Esophagus muscularis mucosa (tissue), 4 donors: ENCODE measurements around the gene WRNIP1. TPM values are rescaled to one million over a fixed set of nuclear protein-coding genes. Genes with fewer than 3 reads are reported as not detected.

Experiments
- DNase-seq: peaks from one replicate; pipeline ENCODE4 v3.0.0-alpha.2; 2017; ENCODE audit errors: extremely low spot score
- H3K27ac ChIP-seq, 4 donors: fragments of 200-600 bp; sonication (generic); replicated peaks in 1 of 4; 1 replicate in 3 of 4; 2 replicates in 1 of 4; pipeline ENCODE4 v1.5.1; 2016 to 2019; ENCODE audit warnings: mild to moderate bottlenecking in 1 of 4
- H3K27me3 ChIP-seq, 4 donors: fragments of 200-600 bp; sonication (generic); one replicate each; pipeline versions ENCODE4 v1.5.1 to v1.6.0; 2016 to 2019
- H3K36me3 ChIP-seq, 4 donors: fragments of 200-600 bp; sonication (generic); one replicate each; pipeline ENCODE4 v1.5.1; 2016 to 2019
- H3K4me1 ChIP-seq, 4 donors: fragments of 200-600 bp; sonication (generic); one replicate each; pipeline ENCODE4 v1.5.1; 2016 to 2019
- H3K4me3 ChIP-seq, 4 donors: fragments of 200-600 bp; sonication (generic); 1 replicate in 2 of 4; 2 replicates in 2 of 4; pipeline ENCODE4 v1.5.1; 2016 to 2019; ENCODE audit warnings: mild to moderate bottlenecking in 4 of 4, moderate library complexity in 1 of 4
- H3K9me3 ChIP-seq, 4 donors: fragments of 200-600 bp; sonication (generic); 1 replicate in 3 of 4; 2 replicates in 1 of 4; pipeline ENCODE4 v1.5.1; 2016 to 2019
- EP300 ChIP-seq: sonication (generic); formaldehyde crosslinking; IDR thresholded peaks from one replicate; pipeline ENCODE4 v1.6.1; 2017; ENCODE audit warnings: antibody characterized with exemption
- POLR2A ChIP-seq: fragments of 450-650 bp; IDR thresholded peaks from one replicate; pipeline ENCODE4 v1.6.1; 2017; ENCODE audit warnings: antibody characterized with exemption, moderate library complexity, mild to moderate bottlenecking, low read depth
- POLR2AphosphoS5 ChIP-seq, 2 donors: sonication (generic); formaldehyde crosslinking; IDR thresholded peaks; one replicate each; pipeline ENCODE4 v1.6.1; 2017; ENCODE audit warnings: antibody characterized with exemption in 2 of 2
- WGBS: methylation state at CpG from one replicate; pipeline ENCODE4 v1.1.5; 2018; 5-methylcytosine and 5-hydroxymethylcytosine counted together
- intact Hi-C: fragments of 100-400 bp; cut with DNase I; formaldehyde crosslinking; loops from one replicate; pipeline ENCODE4 v1.15.1; 2023
- total RNA-seq, 4 donors: library from RNA; depleted of rRNA; stranded (reverse); fragments of >200 nt; gene quantifications; one replicate each; pipeline versions ENCODE4 v1.1.0 to v1.2.1, GENCODE V29; 2016
- TF ChIP-seq, protein P1 (sequence below), 3 experiments: fragments of 200-600 bp in 2 of 3; fragments of 450-650 bp in 1 of 3; sonication (generic) in 2 of 3; IDR thresholded peaks; one replicate each; pipeline ENCODE4 v1.5.1; 2017 to 2019; ENCODE audit warnings: antibody characterized with exemption in 3 of 3, mild to moderate bottlenecking in 2 of 3, moderate library complexity in 1 of 3

The WRNIP1 gene
- total RNA-seq, 4 donors from 2014 or later = 55.2 to 77.2 (median 63.7) TPM

DNA sequence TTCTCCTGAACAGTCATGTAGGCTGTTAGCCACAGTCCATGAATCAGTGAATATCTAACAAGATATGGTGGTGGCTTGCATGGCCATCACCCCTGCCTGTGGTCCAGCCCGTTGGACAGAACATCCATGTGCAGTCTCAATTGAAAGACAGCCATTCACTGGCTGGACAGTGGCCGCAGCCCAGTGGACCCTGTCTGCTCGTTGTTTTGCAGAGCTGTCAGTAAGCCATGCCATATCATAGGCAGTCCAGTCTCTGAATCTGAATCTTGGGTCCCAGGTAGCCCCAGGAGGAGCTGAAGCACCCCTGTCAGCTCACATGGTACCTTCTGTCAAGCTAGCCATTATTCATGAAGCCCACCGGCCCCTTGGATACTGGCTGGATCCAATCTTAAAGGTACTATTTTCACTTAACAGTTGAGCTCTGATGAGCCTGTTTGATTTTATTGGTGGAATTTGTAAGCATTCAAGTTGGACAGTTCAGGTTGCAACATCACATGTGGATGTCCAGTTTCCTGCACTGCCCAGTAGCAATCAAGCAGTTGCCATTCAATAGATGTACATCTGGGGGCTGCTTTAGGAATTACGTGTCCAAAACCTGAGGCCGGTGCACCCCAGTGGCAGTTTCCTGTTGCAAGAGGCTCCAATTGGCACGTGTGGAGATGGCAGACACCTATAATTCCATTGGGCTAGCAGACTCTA, 38.7 kb downstream of the WRNIP1 start:
- Histone ChIP-seq H3K27ac (no peak overlapping the region), H3K36me3 (no peaks in the 10 kb centered on the region), H3K4me3 (no peak overlapping the region), H3K4me1 (peaks cover 0 to 6% (median 2%) of the 10 kb centered on the region in 4 donors), H3K9me3 (no peaks in the 10 kb centered on the region), H3K27me3 (no peaks in the 10 kb centered on the region)
- WGBS = 89% methylated on average over 5 of the region's 7 CpGs
- TF ChIP-seq EP300 (no peak), POLR2A (no peak), POLR2AphosphoS5 (IDR thresholded peaks at IDR 0.05) (no peak)
- TF ChIP-seq, protein P1, sequence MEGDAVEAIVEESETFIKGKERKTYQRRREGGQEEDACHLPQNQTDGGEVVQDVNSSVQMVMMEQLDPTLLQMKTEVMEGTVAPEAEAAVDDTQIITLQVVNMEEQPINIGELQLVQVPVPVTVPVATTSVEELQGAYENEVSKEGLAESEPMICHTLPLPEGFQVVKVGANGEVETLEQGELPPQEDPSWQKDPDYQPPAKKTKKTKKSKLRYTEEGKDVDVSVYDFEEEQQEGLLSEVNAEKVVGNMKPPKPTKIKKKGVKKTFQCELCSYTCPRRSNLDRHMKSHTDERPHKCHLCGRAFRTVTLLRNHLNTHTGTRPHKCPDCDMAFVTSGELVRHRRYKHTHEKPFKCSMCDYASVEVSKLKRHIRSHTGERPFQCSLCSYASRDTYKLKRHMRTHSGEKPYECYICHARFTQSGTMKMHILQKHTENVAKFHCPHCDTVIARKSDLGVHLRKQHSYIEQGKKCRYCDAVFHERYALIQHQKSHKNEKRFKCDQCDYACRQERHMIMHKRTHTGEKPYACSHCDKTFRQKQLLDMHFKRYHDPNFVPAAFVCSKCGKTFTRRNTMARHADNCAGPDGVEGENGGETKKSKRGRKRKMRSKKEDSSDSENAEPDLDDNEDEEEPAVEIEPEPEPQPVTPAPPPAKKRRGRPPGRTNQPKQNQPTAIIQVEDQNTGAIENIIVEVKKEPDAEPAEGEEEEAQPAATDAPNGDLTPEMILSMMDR (IDR thresholded peaks at IDR 0.05) = no peak
- intact Hi-C loops = no loop called here
- DNase-seq = peak; percentile 68

DNA sequence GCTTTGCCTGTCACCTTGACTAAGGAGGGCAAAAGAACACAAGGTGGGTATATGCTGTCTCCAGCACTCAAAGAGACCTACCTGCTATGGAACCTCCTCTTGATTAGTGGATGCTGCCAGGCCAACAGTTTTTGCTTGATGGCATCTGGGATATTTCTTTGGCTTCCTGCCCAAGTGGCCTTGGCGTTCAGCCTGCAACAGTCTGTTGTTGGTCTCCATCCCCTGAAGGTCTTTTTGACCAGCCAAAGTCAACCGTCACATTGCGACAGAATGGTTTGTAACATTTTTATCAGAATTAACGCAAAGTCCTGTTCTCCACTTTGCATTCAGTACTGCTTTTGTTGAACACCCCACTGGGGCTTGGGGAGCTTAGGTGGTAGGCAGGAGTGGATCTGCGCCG, 39.3 kb downstream of the WRNIP1 start:
- TF ChIP-seq POLR2A = no peak
- no peak for TF ChIP-seq POLR2AphosphoS5 (IDR thresholded peaks at IDR 0.05)
- TF ChIP-seq, protein P1 (IDR thresholded peaks at IDR 0.05) = no peak
- no peak for TF ChIP-seq EP300
- H3K27ac ChIP-seq = no peak overlapping the region
- 81% methylated on average over 5 of the region's 6 CpGs for WGBS

DNA sequence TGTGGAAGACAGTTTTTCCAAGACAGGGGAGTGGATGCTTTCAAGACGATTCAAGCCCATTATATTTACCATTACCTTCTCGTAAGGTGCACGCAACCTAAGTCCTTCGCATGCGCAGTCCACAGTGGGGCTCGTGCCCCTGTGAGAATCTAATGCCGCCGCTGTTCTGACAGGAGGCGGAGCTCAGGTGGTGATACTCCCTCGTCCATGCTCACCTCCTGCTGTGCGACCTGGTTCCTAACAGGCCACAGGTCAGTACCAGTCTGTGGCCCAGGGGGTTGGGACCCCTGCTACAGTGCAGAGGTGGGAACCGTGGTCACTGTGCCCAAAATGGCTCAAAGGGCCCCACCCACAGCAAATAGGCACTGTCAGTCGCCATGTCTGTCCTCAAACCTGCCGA, 39.8 kb downstream of the WRNIP1 start:
- Histone ChIP-seq H3K9me3 (no peaks in the 10 kb centered on the region), H3K4me3 (no peak overlapping the region), H3K36me3 (no peaks in the 10 kb centered on the region), H3K27ac (no peak overlapping the region), H3K4me1 (peaks cover 0 to 5% (median under 1%) of the 10 kb centered on the region in 4 donors), H3K27me3 (no peaks in the 10 kb centered on the region)
- WGBS = 98% methylated on average over 9 of the region's 14 CpGs
- DNase-seq = peak; percentile 53
- TF ChIP-seq, protein P1 (IDR thresholded peaks at IDR 0.05) = no peak
- TF ChIP-seq POLR2A (no peak), POLR2AphosphoS5 (IDR thresholded peaks at IDR 0.05) (no peak), EP300 (no peak)
- intact Hi-C loops = no loop called here

More for the DNA sequence above, 39.3 kb downstream of the WRNIP1 start:
- H3K4me1 ChIP-seq = peaks cover 0 to 6% (median 2%) of the 10 kb centered on the region in 4 donors
- H3K4me3 ChIP-seq = no peak overlapping the region
- H3K27me3 ChIP-seq = no peaks in the 10 kb centered on the region
- no peak for DNase-seq
- intact Hi-C loops = no loop called here
- no peaks in the 10 kb centered on the region for H3K36me3 ChIP-seq
- no peaks in the 10 kb centered on the region for H3K9me3 ChIP-seq

DNA sequence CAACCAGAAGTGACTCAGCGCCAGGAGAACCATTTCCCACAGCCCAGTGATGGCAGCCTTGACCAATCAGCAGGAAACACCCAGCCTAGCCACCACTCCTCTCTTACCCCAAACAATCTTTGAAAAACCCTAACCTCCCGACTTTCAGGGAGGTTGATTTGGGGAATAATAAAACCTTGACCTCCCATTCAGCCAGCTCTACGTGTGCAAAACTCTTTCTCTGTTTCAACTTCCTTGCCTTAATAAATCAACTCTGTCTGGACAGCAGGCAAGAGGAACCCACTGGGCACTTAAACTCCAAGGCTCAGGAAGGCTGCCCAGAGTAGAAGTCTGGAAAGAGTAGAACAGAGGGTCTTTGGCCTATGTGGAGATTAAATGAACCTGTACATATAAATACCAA, 41.5 kb downstream of the WRNIP1 start:
- WGBS = 88% methylated on average over 3 of the region's 3 CpGs
- intact Hi-C loops = no loop called here
- Histone ChIP-seq H3K36me3 (no peaks in the 10 kb centered on the region), H3K27me3 (no peaks in the 10 kb centered on the region), H3K4me1 (peaks cover 0 to 5% (median 0%) of the 10 kb centered on the region in 4 donors), H3K9me3 (no peaks in the 10 kb centered on the region), H3K27ac (no peak overlapping the region), H3K4me3 (no peak overlapping the region)
- DNase-seq = peak; percentile 39
- no peak for TF ChIP-seq EP300
- no peak for TF ChIP-seq POLR2A
- TF ChIP-seq, protein P1 (IDR thresholded peaks at IDR 0.05) = no peak
- no peak for TF ChIP-seq POLR2AphosphoS5 (IDR thresholded peaks at IDR 0.05)
